SK-N-SH treated with all-trans-retinoic acid at 6 μM for 48 hours (cell line): ENCODE results near the gene RPRML.
A peak's percentile ranks its signal among the peaks of the same experiment; 100 is the strongest.

Source experiments
- ATAC-seq: fragments of 200-7000 bp; cut with Tn5 transposase; 3 replicates; pipeline ENCODE4 v1.9.1; 2020; ENCODE audit warnings: mild to moderate bottlenecking, moderate library complexity
- ARNTL ChIP-seq: fragments of 450-650 bp; formaldehyde crosslinking; IDR thresholded peaks from 2 replicates; pipeline ENCODE4 v1.5.0; 2020; ENCODE audit warnings: low read depth, mild to moderate bottlenecking, moderate library complexity, borderline replicate concordance
- BACH2 ChIP-seq: fragments of 250-450 bp; sonication (Bioruptor Pico); IDR thresholded peaks from 2 replicates; pipeline ENCODE4 v1.9.0; 2021; ENCODE audit warnings: mild to moderate bottlenecking, borderline replicate concordance
- CSDC2 ChIP-seq: fragments of 250-450 bp; sonication (Bioruptor Pico); IDR thresholded peaks from 2 replicates; pipeline ENCODE4 v1.5.0; 2020; ENCODE audit warnings: mild to moderate bottlenecking, moderate library complexity
- ESRRG ChIP-seq: fragments of 250-450 bp; sonication (Bioruptor Pico); IDR thresholded peaks from 2 replicates; pipeline ENCODE4 v1.6.1; 2021; ENCODE audit warnings: mild to moderate bottlenecking
- ISL1 ChIP-seq: fragments of 250-450 bp; sonication (Bioruptor Pico); IDR thresholded peaks from 2 replicates; pipeline ENCODE4 v2.1.2; 2022; ENCODE audit warnings: mild to moderate bottlenecking, moderate library complexity
- OSR1 ChIP-seq: fragments of 250-450 bp; sonication (Bioruptor Pico); IDR thresholded peaks from 2 replicates; pipeline ENCODE4 v1.8.0; 2022; ENCODE audit warnings: moderate library complexity, mild to moderate bottlenecking, inconsistent platforms
- SNAI2 ChIP-seq: fragments of 250-450 bp; sonication (Bioruptor Pico); IDR thresholded peaks from 2 replicates; pipeline ENCODE4 v1.5.0; 2020; ENCODE audit warnings: mild to moderate bottlenecking, moderate library complexity
- TOX ChIP-seq: fragments of 250-450 bp; sonication (Bioruptor Pico); IDR thresholded peaks from 2 replicates; pipeline ENCODE4 v1.8.0; 2021; ENCODE audit warnings: mild to moderate bottlenecking, moderate library complexity, borderline replicate concordance
- ZFP30 ChIP-seq: fragments of 450-650 bp; formaldehyde crosslinking; IDR thresholded peaks from 2 replicates; pipeline ENCODE4 v1.5.0; 2022; ENCODE audit warnings: mild to moderate bottlenecking, moderate library complexity
- ZNF565 ChIP-seq: fragments of 450-650 bp; formaldehyde crosslinking; conservative IDR thresholded peaks from 2 replicates; pipeline ENCODE4 v1.5.0; 2020; ENCODE audit warnings: low read depth, mild to moderate bottlenecking, moderate library complexity
- TF ChIP-seq, protein P1 (sequence below): fragments of 250-450 bp; sonication (Bioruptor Pico); IDR thresholded peaks from 2 replicates; pipeline ENCODE4 v1.8.0; 2020; ENCODE audit warnings: mild to moderate bottlenecking, moderate library complexity, borderline replicate concordance
- TF ChIP-seq, protein P2 (sequence below): fragments of 250-450 bp; sonication (Bioruptor Pico); IDR thresholded peaks from 2 replicates; pipeline ENCODE4 v1.5.1; 2020; ENCODE audit warnings: low read depth, mild to moderate bottlenecking, moderate library complexity
- TF ChIP-seq, protein P3 (sequence below): fragments of 250-450 bp; sonication (Bioruptor Pico); IDR thresholded peaks from 2 replicates; pipeline ENCODE4 v1.5.0; 2020; ENCODE audit warnings: mild to moderate bottlenecking, moderate library complexity
- TF ChIP-seq, protein P4 (sequence below): fragments of 250-450 bp; sonication (Bioruptor Pico); IDR thresholded peaks from 2 replicates; pipeline ENCODE4 v1.8.0; 2021; ENCODE audit warnings: low read depth, mild to moderate bottlenecking, moderate library complexity, borderline replicate concordance

The RPRML gene

DNA sequence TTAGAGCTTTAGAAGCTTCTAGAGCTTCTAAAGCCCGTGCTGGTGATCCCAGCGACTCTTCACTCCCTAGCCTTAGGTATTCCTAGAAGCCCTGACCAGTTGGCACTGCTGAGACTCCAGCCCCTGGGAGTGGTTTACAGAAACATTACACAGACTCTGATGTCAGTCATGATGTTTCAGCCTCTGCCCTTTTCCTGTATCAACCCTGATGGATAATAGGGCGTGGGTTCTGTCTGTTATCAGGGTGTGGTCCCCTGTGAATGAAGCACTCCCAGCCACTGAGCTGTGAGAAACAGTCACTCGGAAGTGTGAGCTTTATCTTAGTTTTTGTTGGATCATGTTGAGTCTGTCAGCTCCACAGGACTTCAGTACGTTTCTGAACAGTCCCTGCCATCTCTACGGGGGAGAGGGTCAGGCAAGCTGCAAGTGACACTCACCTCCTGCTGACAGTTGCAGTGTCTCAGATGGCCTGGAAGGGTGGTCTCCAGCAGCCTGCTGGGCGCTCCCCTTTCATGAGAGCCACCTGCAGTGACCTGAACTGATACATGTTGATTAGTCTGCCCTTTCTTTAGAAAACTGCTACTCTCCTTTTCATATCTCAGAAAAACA, 43.3 kb downstream of the RPRML start:
- ATAC-seq, result no peak
- TF ChIP-seq, protein P1, sequence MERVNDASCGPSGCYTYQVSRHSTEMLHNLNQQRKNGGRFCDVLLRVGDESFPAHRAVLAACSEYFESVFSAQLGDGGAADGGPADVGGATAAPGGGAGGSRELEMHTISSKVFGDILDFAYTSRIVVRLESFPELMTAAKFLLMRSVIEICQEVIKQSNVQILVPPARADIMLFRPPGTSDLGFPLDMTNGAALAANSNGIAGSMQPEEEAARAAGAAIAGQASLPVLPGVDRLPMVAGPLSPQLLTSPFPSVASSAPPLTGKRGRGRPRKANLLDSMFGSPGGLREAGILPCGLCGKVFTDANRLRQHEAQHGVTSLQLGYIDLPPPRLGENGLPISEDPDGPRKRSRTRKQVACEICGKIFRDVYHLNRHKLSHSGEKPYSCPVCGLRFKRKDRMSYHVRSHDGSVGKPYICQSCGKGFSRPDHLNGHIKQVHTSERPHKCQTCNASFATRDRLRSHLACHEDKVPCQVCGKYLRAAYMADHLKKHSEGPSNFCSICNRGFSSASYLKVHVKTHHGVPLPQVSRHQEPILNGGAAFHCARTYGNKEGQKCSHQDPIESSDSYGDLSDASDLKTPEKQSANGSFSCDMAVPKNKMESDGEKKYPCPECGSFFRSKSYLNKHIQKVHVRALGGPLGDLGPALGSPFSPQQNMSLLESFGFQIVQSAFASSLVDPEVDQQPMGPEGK (CRISPR knock-in tag), result no peak
- TF ChIP-seq, protein P2, sequence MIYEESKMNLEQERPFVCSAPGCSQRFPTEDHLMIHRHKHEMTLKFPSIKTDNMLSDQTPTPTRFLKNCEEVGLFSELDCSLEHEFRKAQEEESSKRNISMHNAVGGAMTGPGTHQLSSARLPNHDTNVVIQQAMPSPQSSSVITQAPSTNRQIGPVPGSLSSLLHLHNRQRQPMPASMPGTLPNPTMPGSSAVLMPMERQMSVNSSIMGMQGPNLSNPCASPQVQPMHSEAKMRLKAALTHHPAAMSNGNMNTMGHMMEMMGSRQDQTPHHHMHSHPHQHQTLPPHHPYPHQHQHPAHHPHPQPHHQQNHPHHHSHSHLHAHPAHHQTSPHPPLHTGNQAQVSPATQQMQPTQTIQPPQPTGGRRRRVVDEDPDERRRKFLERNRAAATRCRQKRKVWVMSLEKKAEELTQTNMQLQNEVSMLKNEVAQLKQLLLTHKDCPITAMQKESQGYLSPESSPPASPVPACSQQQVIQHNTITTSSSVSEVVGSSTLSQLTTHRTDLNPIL (CRISPR knock-in tag), result no peak
- TF ChIP-seq TOX (no peak), ZFP30 (CRISPR knock-in tag) (no peak), CSDC2 (CRISPR knock-in tag) (no peak), ZNF565 (CRISPR knock-in tag) (no peak), OSR1 (CRISPR knock-in tag) (no peak), ARNTL (no peak)
- TF ChIP-seq, protein P3, sequence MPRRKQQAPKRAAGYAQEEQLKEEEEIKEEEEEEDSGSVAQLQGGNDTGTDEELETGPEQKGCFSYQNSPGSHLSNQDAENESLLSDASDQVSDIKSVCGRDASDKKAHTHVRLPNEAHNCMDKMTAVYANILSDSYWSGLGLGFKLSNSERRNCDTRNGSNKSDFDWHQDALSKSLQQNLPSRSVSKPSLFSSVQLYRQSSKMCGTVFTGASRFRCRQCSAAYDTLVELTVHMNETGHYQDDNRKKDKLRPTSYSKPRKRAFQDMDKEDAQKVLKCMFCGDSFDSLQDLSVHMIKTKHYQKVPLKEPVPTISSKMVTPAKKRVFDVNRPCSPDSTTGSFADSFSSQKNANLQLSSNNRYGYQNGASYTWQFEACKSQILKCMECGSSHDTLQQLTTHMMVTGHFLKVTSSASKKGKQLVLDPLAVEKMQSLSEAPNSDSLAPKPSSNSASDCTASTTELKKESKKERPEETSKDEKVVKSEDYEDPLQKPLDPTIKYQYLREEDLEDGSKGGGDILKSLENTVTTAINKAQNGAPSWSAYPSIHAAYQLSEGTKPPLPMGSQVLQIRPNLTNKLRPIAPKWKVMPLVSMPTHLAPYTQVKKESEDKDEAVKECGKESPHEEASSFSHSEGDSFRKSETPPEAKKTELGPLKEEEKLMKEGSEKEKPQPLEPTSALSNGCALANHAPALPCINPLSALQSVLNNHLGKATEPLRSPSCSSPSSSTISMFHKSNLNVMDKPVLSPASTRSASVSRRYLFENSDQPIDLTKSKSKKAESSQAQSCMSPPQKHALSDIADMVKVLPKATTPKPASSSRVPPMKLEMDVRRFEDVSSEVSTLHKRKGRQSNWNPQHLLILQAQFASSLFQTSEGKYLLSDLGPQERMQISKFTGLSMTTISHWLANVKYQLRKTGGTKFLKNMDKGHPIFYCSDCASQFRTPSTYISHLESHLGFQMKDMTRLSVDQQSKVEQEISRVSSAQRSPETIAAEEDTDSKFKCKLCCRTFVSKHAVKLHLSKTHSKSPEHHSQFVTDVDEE (CRISPR knock-in tag), result no peak
- TF ChIP-seq, all 23 proteins: peak for 0

DNA sequence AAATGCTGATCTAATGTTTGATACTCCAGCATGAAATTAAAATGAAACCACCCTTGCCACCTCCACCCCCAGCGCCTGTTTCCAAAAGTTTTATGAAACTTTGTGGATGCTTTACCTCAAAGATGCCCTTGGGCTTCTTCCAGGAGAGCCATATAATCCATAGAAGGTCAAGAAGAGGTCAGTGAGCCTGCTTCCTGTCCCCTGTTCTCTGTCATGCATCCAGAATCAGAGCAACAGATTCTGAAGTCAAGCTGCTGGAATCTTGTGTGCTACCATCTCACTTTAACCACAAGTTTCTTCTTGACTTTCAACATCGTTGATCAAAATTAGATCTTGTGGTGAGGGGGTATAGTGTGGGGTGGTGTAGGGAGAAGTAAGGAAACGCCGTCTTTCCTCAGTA, 47.5 kb downstream of the RPRML start:
- no peak for ATAC-seq
- no peak for TF ChIP-seq CSDC2 (CRISPR knock-in tag)
- TF ChIP-seq, protein P1 (CRISPR knock-in tag), result no peak

DNA sequence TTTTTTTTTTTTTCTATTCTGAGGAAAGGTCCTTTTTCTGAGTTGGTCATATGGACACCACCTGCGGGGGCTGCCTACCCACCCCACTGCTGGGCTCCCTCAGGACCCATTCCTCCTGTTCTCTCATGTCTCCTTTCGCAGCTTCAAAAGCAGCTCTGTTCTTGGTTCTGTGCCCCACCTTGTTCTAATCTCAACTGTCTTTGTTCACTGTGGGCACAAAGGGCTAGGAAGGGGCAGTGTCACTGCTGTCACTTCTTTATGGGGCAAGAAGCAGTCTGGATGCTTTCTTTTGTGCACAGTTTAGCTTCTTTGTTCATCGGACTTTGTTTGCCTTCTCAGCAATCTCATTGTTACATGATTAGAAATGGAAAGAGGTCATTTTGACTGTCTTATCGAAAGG, 49.0 kb downstream of the RPRML start:
- TF ChIP-seq ZNF565 (CRISPR knock-in tag), result no peak
- no peak for ATAC-seq

DNA sequence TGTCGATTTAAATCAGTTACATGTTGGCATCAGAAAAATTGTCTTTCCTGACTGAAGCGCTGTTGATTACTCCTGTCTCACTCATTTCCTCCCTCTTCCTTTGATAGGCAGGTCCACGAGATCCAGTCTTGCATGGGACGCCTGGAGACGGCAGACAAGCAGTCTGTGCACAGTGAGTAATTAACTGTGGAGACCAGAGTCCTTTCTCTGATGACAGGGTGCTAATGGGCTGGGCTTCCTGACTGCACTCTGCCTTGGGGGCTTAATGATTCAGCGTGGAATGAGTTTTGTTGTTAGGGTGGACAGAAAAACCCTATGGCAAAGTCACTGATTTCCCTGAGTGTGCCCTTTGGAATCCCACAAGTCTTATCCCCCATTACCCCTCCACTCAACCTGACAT, 49.6 kb downstream of the RPRML start:
- ATAC-seq, result peak; percentile 47; the same call in 2 of the 3 replicates
- TF ChIP-seq, protein P4, sequence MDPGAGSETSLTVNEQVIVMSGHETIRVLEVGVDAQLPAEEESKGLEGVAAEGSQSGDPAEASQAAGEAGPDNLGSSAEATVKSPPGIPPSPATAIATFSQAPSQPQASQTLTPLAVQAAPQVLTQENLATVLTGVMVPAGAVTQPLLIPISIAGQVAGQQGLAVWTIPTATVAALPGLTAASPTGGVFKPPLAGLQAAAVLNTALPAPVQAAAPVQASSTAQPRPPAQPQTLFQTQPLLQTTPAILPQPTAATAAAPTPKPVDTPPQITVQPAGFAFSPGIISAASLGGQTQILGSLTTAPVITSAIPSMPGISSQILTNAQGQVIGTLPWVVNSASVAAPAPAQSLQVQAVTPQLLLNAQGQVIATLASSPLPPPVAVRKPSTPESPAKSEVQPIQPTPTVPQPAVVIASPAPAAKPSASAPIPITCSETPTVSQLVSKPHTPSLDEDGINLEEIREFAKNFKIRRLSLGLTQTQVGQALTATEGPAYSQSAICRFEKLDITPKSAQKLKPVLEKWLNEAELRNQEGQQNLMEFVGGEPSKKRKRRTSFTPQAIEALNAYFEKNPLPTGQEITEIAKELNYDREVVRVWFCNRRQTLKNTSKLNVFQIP (CRISPR knock-in tag), result no peak
- TF ChIP-seq, protein P3 (CRISPR knock-in tag), result no peak
- TF ChIP-seq ISL1 (no peak), OSR1 (CRISPR knock-in tag) (no peak), ZFP30 (CRISPR knock-in tag) (no peak), BACH2 (no peak), ESRRG (CRISPR knock-in tag) (no peak), ZNF565 (CRISPR knock-in tag) (no peak), SNAI2 (no peak), TOX (no peak), ARNTL (no peak)
- TF ChIP-seq, protein P1 (CRISPR knock-in tag), result no peak
- TF ChIP-seq, all 23 proteins: peak for 0
